HG02943 (cell line): ENCODE data around the gene CRIM1.

ENCODE experiments used
- ATAC-seq: cut with Tn5 transposase; IDR thresholded peaks from one replicate; pipeline ENCODE4 v1.9.1; 2021; ENCODE audit warnings: mild to moderate bottlenecking, low read depth, moderate library complexity; ENCODE audit not compliant: unreplicated experiment

The CRIM1 gene

DNA sequence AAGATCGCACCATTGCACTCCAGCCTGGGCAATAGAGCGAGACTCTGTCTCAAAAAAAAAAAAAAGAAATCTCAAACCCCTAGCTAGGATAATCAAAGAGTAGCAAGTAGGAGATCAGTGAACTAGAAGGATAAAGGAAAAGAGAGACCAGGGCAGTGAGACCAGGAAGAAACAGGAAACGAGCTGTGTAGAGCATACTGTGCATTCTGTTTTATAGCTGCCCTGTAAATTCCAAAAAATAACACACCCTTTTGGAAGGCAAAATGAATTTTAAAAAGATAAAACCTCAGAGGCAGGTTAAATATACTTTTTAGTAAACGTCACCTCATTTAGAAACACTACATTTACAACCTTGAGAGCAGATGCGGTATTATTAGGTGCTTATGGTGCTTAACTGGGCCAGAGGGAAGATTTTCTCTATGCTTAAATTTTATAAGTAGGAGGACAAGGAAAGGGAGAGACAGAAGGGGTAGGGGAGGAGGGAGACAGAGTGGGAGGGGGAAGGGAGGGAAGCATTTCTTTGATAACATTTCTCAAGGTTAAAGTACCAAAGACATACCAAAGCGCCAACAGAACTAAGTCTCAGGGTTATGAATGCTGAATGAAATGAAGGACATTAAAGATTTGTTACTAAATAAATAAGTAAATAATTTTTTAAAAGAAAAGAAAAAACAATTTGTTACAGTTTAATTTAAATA, 212.3 kb downstream of the CRIM1 start:
- ATAC-seq = no peak

DNA sequence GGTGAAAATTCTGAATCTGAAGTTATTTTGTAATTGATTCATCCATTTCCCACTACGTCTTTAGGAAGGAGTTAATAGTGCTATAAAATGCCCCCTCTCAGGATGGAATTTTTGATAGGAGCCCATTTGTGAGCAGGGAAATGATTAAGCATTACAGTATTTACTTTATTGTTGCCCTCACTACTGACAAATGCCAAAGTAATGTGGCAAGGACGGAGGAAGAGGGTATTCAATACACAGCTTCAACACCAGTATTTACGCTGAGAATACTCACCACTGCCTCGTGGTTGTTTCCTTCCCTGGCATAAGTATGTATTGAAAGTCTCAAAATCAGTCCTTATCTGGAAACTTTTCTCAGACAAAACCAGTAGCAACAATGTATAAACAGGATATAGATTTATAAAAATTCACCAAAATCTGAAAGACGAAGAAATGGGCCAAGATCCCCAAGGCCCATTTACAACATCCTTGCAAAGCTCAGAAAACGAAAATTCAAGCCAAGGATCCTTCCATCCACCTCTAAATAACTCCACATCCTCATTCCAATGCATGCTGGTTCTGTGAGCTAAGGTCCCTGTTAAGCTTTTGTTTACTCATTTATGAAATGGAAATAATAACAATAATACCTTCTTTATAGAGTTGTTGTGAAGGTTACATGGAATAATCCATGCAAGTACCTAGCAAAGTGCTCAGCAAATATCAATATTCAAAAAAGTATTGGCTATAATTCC, 213.1 kb downstream of the CRIM1 start:
- no peak for ATAC-seq

DNA sequence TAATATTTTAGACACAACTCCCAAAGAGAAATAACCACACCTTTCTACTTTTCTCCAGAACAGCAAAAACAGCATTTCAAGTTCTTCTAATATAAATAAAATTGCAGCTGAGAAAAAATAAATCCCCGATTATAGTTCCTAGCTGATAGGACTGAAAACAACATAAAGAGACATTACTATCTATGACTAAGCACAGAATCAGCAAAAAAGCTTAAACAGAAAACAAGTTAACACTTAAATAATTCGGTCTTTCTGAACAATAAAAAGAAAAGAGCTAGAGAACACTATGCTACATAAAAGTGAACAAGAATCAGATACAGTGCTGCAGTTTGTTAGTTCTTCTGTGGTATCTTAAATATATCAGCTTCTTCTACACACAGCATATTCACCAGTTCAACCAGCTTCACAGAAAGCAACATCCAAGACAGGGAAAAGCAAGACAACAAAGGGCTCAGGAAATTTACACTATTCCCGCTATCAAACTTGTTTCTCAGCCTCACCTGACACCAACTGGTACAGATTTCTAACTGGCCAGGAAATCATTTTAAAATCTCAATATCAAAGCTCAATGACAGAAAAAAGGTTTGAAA, 213.8 kb downstream of the CRIM1 start:
- ATAC-seq = no peak

DNA sequence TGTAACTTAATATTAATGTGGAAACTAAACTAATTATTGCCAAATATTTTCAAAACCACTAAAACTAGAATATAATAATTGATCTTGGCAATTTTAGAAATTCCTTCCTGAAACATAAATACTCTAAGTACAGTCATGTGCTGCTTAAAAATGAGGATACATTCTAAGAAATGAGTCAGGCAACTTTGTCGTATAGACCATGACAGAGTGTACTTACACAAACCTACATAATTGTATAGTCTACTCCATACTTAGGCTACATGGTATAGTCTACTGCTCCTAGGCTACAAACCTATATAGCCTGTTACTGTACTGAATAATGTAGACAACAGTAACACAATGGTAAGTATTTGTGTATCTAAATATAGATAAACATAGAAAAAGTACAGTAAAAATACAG, 214.8 kb downstream of the CRIM1 start:
- no peak for ATAC-seq

DNA sequence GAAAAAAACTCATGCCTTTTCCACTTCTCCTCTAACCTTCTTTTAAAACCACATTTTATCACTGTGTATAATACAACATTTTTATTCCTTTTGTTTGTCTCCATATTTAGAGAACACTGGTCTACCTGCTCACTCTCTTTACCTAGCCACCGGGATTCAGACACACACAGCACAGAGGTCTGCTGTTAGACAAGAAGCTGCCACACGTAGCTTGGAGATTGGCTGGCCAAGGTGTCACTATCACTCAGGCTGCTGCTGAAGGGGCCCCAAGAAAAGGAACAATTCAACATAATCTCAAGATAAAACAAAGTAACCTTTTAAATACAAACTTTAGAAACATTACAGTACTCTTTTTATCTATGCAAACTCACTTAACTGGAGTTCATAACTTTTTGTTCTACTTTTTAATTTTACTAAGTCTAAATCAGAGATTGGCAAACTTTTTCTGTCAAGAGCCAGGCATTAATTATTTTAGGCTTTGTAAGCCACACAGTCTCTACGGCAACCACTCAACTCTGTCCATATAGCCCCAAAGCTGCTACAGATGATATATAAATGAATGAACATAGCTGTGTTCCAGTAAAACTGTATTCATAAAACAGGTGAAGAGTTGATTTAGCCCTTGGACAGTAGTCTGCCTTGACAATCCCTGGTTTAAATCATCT, 216.6 kb downstream of the CRIM1 start:
- ATAC-seq = no peak

DNA sequence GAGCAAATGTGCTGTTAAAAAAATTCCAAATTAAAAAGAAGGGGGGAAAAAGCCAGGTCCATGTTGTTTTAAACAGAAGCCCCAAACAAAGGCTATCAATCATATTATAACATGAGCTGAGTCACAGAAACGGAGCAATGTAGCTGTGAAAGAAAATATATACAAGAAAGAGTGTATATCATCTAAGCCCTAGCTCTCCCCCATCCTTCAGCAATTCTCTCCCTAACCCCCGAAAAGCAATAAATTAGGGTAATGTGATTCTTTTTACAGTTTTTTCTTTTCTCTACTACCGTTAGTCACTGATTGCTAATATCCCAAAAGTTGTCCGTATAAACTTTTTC, 217.1 kb downstream of the CRIM1 start:
- no peak for ATAC-seq

DNA sequence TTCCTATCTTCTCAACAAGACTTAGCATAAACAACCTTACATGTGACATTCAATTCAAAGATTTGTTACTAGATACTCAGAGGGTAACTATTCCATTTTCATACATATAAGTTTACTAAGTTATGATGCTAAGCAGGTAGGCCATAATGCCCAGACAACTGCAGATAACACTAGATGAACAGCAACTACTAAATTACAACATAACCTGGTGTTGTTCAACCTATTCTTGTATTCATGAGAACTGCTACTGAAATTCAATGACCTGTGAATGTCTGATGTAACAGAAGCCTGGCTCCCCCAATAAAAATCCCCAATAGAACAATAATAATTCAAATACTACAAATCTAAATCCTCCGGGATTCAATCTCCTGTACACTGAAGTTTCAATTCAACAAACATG, 217.6 kb downstream of the CRIM1 start:
- no peak for ATAC-seq

DNA sequence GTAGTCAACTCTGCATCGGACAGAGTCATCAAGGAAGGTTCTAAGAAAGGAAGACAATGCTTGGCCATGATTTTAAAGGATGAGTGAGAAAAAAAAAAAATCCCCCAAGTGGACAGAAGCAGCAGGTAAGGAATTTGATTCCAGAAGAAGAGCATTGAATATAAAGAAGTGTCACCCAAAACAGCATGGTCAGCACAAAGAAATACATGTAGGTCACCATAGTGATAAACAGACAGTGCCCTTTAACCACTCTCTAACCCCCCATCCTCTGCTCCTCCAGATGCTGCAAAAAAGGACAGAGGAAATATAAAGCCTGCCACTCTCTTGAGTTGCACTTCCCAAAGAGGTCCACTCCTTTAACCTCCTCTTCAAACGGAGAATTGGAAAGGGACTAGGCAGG, 219.0 kb downstream of the CRIM1 start:
- ATAC-seq = no peak

DNA sequence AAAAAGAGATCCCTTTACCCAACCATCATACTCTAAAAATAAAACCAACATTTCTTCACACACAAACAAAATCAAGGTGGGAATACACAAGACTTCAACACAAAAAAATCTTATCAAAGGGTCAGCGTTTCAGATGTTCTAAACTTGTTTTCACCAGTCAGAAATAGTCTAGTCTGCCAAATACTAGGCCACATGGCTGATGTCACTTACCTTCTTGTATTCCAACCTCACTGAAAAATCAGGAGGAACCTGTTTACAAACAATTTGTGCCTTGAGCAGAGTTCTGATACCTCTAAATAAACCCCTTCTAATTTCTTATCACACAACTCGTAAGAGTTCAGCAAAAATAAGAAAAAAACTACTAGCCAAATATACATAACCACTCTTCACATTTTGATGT, 222.3 kb downstream of the CRIM1 start:
- no peak for ATAC-seq

DNA sequence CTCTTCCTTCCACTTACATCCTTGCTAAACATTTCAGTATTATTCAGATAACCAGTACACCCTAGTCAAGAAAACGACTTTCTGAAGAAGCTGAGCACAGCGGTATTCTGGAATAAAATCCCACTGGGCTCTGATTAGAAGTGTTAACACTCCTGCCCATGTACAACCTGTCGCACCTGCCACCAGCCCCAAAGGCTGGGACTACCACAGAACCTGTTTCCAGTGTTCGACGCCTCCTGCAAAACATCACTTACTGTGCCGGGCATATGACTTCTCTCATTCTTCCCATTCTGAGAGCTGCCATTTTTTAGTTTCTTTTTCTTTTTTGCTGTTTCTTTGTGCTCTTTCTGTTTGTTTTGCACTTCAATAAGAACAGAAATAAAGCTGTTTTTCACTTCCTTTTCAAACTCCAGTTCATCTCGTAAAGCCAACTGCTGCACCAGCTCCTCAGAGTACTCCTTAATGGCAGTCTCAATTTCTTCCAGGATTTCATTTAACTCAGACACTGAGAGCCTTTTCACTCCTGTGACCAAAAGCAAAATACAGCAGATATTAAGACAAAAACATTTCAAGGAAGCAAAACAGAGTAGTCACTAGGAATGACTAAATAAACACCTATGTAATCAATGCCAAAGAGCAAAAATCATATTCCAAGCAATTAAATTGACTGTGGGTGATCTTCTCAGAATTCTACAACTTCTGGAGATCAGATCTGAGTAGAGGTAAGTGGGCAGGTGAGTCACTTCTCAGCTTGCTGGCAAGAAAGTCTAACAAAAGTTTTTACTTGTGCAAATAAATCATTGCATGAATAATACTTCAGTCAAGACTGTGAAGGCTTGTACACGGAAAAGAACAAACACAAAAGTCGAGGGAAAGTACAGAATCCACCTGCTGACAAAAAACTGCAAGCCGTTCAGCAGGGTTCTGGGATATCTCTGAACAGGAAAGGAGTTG, 223.0 kb downstream of the CRIM1 start:
- ATAC-seq = no peak

DNA sequence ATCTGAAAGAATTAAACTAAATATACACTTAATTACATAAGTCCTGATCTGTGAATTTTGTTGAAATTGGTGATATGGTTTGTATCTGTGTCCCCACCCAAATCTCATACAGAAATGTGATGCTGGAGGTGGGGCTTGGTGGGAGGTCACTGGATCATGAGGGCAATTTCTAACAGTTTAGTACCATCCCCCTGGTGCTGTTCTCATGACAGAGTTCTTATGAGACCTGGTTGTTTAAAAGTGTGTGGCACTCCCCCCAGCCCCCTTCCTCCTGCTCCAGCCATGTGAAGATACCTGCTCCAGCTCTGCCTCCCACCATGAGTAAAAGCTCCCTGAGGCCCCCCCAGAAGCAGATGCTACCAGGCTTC, 223.7 kb downstream of the CRIM1 start:
- ATAC-seq = no peak

DNA sequence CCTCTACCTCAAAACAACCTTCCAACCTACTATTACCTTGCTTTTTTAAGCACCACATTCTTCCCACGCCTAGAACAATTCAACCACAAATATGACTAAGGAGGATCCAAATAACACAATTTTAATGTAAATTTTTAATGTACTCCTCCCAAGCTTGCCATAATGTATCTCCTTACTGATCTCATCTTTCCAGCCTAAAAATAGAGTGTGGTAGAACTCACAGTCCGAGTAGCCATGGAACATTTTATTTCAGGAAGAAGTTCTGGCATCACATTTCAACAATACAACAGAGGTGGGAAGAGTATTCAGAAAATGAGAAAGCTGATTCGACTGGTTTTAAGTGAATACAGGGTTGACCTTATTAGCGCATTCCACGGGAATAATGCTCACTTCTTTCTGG, 227.0 kb downstream of the CRIM1 start:
- no peak for ATAC-seq

DNA sequence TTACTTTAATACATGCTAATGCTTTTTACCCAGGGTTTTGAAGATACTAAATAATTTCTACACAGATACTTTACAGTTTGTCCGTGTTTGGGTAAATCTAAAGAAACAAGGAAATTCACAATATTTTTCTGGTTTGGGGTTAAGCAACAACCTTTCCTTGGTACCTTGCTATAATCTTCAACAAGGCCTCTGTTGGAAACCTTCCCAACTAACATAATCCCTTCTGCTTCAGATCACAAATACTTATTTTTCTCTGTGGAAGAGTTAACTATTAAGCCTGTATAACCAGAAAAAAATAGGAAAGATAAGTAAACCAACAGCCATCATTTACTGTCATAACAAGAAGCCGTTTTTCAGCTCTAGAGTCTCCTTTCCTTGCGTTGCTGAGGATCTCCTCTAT, 227.4 kb downstream of the CRIM1 start:
- ATAC-seq = no peak

DNA sequence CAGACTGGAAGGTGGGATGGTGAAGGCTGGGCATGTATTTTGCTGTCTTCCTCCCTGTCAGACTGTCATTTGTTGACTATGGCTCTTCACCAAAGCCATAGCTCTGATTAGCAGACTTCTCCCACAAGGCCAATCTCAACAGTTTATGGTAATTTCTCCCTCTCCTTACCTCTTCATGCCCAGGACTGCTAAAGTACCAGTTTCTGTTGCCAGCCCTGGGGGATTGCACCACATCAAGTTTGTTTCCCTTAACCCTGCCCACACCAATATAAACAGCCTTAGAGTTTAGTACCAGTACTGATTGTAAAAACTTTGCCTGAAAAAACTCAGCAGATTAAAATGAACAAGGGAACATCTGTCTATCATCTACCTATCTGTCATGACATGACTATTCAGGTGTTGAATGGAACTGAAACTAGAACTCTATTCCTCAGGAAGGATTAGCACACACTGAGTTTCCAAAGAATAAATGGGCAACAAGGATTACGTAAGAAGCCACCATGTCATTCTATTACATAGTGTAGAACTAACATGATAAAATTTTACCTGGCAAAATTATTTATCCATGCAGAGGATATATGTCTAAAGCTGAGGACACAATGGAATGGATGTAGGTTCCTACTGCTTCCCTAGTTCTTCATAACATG, 228.7 kb downstream of the CRIM1 start:
- no peak for ATAC-seq

DNA sequence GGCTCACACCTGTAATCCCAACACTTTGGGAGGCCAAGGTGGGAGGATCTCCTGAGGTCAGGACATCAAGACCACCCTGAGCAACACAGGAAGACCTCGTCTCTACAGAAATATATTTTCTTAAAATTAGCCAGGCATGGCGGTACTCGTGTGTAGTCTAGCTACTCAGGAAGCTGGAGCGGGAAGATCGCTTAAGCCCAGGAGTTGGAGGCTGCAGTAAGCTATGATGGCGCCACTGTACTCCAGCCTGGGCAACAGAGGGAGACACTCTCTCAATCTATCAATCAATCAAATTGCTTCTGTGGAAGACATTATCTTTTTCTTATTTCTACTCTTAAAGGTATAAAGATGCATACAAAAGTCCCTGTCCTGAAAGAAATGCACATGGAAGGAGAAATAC, 231.1 kb downstream of the CRIM1 start:
- no peak for ATAC-seq

DNA sequence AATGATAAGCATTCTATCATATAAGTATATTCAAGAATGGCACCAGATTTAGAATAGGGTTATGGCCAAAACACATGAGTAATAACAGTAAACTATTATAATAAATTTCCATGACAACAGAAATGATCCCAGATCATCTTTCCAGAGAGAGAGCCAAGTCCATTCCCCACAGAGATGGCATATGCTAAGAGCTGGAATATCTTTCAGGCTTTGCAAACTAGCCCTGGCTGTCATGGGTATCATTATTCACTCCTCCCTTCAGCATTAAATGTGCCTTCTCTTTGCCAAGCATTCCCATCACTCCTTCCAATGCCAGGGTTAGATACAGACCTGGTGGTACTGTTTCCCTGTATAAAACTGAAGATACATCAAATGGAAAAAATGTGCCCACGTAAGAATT, 231.5 kb downstream of the CRIM1 start:
- no peak for ATAC-seq

DNA sequence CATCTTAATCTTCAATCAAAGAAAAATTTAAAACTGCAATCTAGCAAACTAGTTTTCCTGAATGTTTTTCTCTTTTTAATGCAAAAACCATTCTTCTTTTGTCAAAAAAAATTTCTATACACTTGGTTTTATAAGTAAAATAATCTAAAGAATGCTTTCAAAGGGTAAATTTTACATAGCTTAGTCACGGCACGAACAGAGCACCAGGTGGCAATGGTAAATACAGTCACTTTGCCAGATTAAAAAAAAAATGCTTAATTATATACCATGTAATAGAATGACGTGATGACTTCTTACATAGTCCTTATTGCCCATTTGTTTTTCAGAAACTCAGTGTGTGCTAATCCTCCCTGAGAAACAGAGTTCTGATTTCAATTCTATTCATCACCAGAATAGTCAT, 232.0 kb downstream of the CRIM1 start:
- ATAC-seq = no peak

DNA sequence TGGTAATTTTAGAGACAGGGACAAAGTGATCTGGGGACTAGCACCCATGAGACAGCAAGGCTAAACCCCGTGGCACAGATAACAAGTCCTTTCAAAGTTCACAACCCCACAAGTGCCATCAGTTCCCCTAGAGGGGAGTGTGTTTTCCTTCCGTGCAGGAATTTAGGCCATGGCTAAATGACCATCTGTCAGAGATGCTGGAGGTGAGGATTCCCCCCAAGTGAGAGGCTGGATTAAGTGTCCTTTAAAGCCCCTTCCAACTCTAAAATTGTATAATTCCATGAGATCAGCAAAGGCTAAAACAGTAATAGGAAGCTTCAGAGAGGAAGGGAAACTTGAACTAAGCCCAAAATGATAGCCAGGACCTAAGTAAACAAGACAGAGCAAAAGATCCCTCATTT, 233.7 kb downstream of the CRIM1 start:
- no peak for ATAC-seq

DNA sequence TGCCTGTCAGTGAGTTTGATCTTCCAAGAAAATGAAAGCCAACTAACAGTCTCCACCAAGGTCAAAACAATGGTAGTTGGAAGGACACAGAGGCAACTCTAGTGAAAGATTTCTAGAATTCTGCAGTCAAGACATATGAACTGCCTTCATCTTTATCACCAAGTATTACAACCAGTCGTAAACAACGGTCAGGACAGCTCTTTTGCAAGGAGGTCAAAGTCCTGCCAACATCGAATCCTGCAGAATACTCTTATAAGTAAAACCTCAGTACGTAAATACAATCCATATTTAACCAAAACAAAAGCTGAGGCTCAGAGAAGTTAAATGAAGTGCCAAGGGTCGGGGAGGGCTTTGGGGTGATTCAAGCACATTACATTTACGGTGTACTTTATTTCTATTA, 239.3 kb downstream of the CRIM1 start:
- no peak for ATAC-seq

DNA sequence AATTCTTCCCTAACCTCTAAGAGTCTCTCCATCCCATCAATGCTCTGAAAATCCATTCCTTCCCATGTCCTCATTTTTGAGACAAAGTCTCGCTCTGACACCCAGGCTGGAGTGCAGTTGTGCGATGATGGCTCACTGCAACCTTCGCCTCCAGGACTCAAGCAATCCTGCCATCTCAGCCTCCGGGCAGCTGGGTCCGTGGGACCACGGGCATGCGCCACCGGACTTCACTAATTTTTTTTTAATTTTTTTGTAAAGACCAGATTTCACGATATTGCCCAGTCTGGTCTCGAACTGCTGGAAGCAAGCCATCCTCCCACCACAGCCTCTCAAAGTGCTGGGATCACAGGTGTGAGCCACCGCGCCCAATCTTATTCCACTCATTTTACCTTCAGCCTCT, 240.8 kb downstream of the CRIM1 start:
- no peak for ATAC-seq
